HG03520 (cell line): Measurements from ENCODE around the gene METRNL.
"Not testable (repeated sequence)": the region's sequence is repeated elsewhere in the genome, so short reads cannot be mapped to it uniquely, and the experiment has no call there.

Experiments
- ATAC-seq: cut with Tn5 transposase; IDR thresholded peaks from one replicate; pipeline ENCODE4 v1.9.1; 2021; ENCODE audit warnings: mild to moderate bottlenecking, moderate library complexity; ENCODE audit not compliant: unreplicated experiment

METRNL gene

DNA sequence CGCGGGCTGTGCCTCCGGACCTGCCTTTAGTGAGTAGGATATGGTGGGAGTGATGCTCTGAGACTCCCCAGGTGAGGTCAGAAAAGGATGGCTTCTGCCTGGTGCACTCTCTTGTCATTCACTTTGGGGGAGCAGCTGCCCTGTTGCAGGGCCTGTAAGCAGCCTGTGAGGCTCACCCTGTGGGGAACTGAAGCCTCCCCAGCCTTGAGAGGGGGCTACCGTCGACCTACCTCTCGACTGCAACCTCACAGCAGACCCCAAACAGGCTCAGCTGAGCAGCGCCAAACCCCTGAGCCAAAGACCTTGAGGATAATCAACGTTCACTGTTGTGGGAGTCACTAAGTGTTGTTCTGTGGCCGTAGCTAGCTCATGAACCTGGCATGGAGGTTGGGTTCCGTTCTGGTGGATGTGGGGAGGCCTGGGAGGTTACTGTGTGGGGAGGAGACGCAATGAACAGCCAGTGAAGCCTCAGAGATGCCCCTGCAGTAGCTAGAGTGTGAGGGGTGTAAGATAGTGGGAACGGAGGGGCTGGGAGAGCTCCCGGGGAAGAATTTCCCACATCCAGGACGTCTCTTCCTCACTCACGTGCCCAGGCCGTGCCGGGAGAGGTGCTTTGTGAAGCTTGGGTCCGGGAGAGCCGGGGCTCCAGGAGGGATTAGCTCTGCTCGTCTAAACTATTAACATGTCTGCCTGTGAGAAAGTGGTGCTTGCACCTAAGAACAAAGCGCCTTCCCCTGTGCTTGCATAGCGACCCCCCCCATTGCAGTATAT is 38.8 kb downstream of the METRNL start:
- ATAC-seq: no peak

DNA sequence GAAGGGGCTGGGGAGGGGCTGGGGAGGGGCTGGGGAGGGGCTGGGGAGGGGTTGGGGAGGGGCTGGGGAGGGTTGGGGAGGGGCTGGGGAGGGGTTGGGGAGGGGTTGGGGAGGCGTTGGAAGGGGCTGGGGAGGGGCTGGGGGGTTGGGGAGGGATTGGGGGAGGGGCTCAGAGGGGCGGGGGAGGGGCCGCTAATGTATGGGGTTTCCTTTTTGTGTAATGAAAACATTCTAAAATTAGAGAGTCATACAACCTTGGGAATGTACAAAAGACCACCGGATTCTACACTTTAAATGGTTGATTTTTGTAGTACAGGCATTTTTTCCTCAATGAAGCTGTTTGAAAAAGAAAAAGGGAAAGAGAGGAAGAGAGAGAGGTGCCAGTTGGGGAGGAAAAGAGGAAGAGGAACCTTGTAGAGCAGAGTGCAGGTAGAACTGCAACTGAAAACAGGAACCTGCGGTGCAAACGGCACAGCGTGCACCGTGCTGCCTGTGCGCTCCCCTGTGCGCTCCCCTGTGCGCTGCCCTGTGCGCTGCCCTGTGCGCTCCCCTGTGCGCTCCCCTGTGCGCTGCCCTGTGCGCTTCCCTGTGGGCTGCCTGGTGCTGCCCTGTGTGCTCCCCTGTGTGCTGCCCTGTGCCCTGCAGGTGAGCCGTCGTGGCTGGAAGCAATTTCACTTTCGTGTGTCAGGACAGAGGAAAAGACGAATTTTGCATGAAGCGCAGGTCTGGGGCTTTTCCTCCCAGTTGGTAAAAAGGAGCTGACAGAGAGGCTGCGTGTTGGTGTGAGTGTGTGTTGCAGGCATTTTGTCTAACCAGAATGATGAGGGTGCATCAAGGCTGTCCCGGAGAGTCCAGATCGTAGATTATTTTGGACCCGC is 40.8 kb downstream of the METRNL start:
- no peak for ATAC-seq

DNA sequence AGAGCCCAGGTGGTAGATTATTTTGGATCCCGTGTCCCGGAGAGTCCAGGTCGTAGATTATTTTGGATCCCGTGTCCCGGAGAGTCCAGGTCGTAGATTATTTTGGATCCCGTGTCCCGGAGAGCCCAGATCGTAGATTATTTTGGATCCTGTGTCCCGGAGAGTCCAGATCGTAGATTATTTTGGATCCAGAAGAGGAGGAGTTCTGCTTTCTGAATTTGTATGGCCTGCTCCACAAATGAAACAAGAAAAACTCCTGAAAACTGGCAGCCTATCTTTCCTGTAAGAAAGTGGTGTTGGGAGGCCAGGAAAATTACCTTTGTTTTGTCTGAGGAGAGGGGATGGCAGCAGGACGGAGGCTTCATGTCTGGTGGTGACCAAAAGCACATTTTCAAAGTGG is 42.1 kb downstream of the METRNL start:
- ATAC-seq: not testable (repeated sequence)

DNA sequence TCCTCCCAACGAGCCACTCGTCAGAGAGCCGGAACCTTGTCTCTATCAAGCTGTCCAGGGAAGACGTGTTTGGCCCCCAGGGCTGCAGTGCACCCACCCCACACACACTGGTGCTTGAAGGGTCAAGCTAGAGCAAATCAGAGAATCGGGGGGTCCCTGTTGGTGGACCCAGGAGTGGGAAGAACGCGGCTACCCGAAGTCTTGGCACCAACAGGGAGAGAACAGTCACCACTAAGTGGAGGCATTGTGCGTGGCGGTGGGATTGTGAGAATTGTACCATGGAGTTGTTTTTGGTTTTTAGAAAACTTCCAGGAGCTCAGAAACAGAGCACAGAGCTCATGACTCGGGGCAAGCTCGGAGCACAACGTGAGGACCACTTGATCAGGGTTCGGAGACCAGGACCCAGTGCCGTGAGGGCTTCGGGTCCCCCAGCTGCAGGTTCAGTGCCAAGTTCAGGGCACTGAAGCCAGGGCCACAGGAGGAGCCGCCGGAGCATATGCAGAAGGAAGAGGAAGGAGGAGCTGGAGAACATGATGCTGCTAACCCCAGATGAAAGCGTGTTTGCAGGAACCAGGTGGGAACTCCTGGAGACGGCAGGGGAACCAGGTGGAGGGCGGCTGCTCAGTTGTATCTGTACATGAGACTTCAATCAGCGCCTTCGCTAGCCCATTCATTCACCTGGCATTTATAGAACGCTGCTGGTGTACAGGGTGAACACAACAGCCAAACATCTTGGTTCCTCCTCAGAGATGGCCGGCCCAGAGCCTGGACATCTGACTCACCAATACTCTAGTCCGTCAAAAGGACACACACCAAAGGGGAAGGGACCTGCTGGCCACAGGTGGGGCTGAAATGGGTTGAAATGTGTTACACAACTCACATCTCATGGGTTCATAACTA is 42.8 kb downstream of the METRNL start:
- ATAC-seq: no peak

DNA sequence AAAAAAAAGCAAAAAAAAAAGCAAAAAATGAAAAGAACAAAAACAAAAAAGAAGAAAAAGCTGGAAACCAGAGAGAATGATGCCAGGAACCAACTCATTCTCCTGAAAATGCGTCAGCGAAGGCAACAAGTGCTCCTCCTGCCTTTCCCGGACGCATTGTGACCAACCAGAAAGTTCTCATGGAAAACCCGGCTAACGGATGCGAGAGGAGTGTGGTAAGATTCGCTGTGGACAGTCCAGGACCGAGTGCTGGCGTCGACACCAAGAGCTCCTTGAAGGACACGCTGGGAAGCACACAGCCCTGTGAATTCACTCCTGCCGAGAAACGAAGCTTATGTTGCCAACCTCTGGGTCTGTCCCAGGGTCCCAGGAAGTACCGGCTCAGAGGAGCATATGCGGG is 43.4 kb downstream of the METRNL start:
- ATAC-seq: no peak

DNA sequence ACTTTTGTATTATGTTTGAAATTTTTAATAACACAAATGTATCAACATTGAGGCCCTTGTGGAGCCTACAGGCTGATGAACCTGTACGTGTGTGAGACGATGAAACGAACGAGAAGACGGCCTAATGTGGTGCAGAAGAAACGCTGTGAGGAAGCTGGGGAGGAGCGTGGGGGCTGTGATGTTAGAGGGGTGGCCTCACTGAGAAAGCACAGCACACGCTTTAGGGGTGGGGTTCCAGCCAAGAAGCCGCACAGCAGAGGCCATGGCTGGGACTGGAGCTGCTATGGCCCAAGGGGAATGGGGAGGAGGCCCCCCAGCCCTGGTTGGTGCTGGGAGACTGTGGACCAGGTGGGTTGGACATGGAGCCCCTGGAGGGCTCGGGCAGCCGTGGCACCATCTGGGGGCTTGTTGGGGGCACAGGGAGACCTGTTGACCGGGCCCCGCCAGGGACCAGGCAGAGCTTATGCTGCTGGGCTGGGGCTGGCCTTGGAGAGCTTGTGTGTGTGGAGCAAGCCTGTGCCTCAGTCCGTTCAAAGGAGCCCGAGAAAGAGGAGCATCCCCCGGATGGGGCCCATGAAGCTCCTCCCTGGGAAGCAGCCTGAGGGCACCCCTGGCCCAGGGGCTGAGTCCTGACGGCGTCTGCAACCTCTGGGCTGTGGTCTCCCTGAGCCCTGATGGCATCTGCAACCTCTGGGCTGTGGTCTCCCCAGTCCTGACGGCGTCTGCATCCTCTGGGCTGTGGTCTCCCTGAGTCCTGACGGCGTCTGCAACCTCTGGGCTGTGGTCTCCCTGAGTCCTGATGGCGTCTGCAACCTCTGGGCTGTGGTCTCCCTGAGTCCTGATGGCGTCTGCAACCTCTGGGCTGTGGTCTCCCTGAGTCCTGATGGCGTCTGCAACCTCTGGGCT is 44.7 kb downstream of the METRNL start:
- ATAC-seq: no peak

DNA sequence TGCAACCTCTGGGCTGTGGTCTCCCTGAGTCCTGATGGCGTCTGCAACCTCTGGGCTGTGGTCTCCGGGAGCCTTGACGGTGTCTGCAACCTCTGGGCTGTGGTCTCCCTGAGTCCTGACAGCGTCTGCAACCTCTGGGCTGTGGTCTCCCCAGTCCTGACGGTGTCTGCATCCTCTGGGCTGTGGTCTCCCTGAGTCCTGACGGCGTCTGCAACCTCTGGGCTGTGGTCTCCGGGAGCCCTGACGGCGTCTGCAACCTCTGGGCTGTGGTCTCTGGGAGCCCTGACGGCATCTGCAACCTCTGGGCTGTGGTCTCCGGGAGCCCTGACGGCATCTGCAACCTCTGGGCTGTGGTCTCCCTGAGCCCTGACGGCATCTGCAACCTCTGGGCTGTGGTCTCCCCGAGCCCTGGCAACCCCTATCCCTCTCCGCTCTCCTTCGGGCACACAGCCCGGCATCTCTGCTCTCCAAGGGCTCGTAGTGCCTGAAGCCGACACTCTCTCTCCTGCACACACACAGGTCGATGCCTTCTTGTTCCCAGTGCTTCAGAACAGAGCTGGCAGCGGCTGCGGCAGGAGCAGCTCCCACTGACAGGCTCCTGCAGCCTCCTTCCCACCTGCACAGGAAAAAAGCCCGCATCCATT is 45.6 kb downstream of the METRNL start:
- ATAC-seq: no peak

DNA sequence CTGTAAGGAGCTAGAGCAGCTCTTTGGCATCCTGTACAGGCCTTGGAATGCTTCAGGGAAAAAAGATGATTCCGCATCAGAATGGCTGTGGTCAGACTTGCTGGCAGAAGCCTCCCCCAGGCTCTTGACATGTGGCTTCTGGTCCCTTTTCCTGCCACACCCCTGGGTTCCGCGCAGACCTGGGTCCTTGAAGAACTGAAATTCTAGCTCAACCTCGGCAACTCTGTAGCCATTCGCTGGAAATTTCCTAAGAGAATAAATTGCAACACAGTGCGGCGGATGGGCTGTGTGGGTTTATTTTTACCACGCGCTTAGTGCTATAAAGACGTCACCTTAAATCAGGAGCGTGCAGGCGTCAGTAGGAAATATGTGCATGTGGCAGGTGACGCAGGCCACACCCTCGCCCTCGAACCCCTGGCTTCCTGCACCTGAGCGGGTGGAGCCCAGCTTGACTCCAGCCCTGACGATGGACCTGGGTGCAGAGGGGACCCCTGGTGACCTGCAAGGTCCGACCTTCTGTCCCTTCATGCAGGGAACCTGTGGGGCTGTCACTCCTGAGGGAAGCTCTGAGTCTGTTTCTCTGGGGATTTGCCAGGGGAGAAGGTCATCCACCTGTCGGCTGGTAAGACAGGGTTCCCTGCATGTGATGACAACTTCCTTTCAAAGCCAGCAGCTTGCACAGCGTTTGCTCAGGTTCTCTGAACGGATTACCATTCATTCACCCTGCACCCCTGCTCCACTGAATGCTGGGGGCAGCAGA is 46.3 kb downstream of the METRNL start:
- ATAC-seq: no peak

DNA sequence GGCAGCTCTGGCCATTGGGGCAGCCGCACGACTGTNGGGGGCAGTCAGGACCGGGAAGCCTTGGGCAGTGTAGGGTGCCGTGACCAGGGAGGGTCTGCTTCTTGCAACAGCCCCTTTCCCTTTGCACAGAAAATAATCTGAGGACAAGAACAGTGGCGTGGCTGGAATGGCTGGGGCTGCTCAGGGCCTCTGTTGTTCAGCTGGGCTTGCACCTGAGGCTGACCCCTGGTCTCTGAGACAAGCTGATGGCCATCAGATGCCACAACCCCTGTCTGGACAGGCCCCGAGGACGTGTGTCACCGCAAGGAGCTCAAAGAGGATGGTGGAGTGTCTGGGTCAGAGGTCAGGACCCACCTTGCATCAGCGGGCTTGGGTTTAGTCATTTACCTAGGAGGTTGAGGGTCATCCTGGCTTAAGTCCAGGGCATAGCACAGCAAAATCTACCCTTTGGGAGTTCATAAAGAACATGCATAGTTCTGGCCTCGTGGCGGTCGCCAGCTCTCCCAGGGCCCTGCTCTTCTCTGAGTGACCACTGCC is 46.9 kb downstream of the METRNL start:
- ATAC-seq: no peak

DNA sequence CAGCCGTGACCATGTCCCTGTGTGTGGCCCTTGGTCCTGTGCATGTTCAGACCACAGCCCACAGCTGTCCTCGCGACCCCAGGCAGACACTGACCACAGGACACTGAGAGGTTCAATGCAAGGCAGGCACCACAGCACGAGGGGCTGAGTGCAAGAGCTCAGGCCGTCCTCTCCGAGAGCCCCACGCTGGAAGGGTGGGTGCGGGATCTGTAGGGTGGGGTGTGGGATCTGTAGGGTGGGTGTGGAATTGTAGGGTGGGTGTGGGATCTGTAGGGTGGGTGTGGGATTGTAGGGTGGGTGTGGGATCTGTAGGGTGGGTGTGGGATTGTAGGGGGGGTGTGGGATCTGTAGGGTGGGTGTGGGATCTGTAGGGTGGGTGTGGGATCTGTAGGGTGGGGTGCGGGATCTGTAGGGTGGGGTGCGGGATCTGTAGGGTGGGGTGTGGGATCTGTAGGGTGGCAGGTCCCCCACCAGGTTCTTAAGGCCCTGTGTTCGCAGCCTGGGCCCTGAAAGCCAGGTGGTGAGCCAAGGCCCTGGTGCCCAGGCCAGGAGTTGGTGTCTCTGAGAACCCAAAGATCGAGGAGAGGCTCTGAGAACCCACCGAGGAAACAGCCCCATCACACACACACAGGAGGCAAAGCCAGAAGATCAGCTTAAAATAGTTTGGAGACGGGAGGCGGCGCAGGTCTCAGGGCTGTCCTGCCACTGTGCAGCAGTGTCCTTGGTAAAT is 48.2 kb downstream of the METRNL start:
- ATAC-seq: no peak

DNA sequence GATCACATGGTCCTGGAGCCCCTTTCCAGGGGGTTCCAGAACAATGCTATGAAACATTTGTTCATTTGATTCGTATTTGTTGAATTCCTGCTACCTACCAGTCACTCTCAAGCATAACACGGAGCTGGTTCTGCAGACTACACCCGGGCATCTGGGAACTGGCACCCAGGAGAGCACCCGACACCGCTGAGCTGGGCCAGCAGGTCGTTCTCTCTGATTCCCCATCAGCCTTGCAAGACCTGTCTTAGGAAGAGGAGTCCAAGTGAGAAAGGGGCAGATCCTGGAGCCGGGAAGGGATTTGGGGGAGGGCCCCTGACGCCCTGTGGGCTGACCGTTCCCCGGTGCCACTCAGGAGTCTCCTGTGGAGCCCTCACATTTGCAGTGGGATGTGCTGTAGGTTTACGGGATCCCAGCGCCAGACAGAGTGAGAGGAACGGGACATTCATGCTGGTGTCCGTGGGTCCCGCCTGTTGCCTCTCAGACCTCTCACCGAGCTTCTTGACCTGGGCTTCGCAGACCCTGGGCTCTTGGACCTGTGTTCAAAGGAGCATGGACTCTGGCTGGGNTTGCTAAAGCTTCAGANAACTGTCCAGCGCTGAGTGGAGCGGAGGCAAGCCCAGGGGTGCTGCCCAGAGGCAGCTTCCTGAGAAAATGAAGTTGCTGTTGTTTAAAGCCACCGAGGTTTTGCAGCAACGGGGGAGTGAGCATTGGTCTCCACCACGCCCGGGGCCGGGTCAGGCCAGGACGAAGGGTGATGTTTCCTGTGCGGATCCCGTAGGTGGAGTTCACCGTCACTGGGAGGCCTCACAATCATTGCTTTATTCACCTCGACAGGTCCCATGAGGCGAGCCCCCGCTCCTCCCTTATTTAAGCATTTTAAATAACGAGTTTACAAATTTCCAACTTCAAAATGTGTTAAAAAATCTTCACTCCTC is 49.2 kb downstream of the METRNL start:
- no peak for ATAC-seq

DNA sequence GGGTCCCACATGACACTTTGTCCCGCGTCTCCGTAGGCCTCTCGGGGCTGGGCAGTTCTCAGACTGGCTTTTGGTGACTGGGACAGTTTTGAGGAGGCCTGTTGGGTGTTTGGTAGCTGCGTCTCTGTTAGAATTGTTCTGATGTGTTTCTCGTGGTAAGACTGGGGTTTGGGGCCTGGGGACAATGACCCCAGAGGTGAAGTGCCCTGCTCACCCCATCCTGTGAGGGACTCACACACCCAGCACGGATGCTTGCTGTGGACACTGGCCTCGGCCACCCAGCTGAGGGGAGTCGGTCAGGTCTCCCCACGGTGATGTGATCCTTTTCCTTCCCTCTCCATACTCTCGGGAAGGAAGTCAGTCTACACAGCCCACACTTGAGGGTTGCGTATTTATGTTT is 50.3 kb downstream of the METRNL start:
- ATAC-seq: no peak

DNA sequence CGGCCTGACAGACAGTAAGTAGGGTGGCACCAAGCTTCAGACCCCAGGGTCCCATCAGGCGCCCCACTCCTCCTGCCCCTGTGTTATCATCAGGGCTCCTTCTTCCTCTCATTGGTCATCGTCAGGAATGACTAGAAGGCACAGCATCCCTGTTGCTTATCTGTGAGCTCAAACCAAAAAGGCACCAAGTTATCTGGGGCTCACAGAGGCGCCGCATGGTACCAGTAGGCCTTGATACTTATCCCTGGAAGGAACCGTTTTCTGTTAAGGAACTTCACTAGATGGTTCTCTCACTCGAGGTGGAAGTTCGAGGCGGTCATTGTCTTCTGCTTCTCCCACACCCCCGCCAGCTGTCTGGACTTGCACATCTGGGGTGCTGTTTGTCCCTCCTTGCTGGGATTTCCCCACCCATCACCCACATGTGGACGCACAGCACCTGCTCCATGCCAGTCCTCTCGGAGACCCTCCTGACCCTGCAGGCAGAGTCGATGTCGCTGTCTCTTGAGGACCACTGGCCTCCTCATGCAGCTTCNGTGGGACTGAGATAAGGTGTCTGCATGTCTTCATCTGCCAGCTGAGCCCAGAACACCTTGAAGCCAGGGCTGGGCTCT is 52.1 kb downstream of the METRNL start:
- no peak for ATAC-seq

DNA sequence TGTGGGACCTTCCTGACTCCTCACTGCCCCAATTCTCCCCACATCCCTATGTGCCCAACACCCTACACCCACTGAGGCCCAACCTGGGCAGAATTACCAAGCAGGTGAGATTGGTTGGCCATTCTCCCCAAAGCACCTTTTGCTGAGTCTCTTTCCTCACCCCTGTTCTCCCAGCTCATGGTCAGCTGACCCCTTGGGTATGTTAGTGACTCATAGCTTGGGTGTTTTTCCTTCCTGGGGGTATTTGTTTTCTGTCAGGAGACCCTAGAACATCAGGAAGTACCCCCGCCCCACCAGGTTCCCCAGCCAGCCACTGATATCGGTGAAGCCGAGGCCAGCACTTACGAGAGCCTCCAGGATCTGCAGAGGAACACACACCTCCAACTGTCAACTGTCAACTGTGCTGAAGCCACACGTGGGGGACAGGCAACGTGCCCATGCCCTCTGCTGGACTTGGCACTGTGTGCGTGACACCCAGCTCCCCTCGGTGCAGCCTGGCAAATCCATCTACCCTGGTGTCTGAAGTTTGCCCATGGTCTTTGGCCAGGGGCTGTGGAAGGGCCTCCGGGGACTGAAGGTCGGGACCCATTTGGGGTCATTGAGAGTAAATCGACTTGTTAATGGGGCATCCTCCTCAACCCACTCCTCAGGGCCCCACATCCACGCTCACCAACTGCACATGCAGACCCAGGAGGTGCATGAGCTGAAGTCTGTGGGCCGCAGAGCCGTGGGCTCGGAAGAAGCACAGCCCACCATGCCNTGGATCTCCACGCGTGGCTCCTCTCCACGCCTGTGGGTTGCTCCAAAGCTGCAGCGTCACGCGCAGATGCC is 53.1 kb downstream of the METRNL start:
- ATAC-seq: no peak

DNA sequence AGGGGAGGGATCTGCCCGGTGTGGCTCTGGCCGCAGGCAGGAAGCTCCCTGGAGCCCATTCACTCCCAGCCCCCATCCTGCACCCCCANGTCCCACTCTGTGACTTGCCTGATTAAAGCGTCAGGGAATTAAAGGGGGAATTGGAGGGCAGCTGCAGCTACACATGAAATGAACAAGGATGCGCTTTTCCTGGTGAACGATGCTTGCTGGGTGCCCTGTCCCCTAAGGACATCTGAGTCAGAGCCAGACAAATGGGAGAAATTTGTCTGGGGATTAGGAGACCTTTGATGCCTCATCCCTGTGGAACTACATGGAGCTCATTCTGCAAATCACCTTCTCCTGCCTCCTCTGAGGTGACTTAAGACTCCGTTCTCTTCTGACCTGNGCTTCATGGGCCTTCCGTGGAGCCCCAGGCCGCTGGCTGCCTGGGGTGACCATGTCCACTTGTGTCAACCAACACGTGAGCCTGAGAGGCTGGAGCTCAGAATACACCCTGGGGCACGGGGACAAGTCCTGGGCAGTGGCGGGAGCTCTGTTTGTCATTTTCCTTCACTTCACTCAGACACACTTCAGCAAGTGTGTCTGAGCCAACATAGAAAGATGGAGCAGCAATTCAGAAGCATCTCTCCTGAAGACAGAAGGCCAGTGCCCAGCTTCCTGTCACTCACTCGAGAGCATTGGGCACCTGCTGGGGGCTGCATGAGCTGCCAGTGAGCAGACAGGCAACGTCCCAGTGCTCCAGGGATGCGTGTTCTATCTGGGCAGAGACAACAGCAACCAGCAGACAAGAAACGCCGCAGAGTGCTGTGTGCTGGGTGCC is 54.1 kb downstream of the METRNL start:
- ATAC-seq: no peak
